Measurements from ENCODE around the gene CTNNA2.

DNA sequence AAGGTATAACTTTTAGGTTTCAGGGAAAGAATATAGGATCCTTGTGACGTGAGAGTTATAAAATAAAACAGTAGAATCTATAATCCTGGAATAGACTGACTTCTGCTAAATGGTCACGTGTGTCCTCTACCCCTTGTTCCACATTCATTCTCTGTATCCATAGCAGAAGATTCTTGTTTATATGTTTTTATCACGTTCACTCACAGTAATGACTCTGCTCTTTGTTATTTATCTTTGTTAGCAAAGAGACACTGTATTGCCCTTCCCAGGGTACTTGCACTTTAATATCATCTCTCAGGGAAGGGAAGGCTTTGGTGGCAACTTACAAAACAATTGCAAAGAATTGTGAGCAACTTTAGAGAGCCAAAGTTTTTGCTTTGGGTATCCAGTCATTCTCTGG is 997.9 kb downstream of the CTNNA2 start:
- TF ChIP-seq, protein P1, sequence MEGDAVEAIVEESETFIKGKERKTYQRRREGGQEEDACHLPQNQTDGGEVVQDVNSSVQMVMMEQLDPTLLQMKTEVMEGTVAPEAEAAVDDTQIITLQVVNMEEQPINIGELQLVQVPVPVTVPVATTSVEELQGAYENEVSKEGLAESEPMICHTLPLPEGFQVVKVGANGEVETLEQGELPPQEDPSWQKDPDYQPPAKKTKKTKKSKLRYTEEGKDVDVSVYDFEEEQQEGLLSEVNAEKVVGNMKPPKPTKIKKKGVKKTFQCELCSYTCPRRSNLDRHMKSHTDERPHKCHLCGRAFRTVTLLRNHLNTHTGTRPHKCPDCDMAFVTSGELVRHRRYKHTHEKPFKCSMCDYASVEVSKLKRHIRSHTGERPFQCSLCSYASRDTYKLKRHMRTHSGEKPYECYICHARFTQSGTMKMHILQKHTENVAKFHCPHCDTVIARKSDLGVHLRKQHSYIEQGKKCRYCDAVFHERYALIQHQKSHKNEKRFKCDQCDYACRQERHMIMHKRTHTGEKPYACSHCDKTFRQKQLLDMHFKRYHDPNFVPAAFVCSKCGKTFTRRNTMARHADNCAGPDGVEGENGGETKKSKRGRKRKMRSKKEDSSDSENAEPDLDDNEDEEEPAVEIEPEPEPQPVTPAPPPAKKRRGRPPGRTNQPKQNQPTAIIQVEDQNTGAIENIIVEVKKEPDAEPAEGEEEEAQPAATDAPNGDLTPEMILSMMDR (conservative IDR thresholded peaks at IDR 0.05): no peak
- TF ChIP-seq EZH2 (IDR thresholded peaks at IDR 0.05; ENCODE audit: low read depth): no peak

Measured in PC-9 (cell line).